WI38 (cell line): ENCODE results near the gene SLCO2A1.

Experiments
- H3K4me3 ChIP-seq: 2 replicates; pipeline ENCODE4 v1.5.1; 2011; ENCODE audit warnings: low read depth, mild to moderate bottlenecking, control low read depth, low read length
- CTCF ChIP-seq: IDR thresholded peaks from 2 replicates; pipeline ENCODE4 v1.5.1; 2012; ENCODE audit warnings: low read depth, mild to moderate bottlenecking, control low read depth, low read length

Gene SLCO2A1

GRCh38 chr3:133894353-133895207, 135.1 kb downstream of the SLCO2A1 start:
- TF ChIP-seq CTCF = no peak
- no peak overlapping the region for H3K4me3 ChIP-seq

DNA sequence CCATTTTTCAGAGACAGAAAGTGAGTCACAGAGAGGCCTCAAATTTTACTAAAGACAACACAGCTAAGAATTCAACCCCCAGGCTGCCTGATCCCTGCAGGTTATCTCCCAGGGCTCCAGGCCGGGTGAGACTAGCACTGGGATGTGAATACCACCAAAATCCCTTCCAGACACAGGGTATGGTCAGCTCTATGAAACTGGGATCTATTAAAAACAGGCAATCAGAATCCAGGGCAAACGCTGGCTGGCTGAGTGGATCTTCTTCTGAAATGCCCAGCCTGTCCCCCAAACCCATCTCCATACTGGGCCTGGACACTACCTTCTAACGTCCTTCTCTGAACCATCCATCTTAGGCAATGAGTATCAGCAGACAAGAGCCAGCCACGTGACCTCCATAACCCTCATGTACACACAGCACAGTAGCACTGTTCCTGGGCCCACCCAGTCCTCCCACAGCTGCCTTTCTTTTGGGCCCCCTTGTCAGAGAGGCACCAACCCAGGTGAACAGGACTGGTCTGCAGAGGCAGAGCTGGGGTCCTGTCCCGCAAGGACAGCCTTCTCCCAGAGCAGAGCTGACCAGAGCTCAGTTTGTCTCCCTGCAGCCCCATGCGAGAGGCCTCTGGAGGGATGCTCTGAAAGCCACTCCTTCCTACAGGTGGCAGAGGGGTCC, 135.9 kb downstream of the SLCO2A1 start:
- no peak overlapping the region for H3K4me3 ChIP-seq
- TF ChIP-seq CTCF = no peak

- no peak overlapping the region for H3K4me3 ChIP-seq
- no peak for TF ChIP-seq CTCF
Measured at GRCh38 chr3:133892541-133893231, 137.0 kb downstream of the SLCO2A1 start.

DNA sequence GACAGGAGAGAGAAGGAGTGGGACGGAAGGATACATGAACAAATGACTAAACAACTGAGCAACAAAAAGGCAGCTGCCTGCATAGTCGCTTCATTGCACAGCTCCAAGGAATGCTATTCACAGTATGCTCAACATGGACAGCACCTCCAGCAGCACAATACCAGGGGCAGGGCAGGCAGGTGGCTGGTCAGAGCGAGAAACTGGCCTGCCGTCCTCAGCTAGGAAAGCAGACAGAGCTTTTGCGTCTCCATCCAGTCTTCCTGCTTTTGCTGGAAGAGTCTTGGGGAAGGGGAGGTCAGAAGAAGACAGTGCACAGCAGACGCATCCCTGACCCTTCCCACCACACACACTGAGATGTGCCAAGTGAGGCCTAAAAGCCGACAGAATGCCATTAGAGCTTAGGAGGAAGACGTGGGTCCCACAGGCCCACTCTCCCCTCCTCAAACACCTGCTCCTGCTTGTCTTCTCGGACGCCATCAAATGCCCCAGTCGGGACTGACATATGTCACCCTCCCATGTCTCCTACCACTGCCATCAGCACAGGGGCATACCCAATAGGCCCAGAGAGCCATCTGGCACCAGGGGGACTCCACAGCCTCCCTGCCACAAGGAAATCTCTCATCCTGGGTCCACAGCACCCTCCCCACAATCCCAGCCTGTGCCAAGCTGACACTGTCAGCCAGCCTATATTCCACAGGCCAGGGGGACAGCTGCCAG, 137.9 kb downstream of the SLCO2A1 start:
- no peak for TF ChIP-seq CTCF

DNA sequence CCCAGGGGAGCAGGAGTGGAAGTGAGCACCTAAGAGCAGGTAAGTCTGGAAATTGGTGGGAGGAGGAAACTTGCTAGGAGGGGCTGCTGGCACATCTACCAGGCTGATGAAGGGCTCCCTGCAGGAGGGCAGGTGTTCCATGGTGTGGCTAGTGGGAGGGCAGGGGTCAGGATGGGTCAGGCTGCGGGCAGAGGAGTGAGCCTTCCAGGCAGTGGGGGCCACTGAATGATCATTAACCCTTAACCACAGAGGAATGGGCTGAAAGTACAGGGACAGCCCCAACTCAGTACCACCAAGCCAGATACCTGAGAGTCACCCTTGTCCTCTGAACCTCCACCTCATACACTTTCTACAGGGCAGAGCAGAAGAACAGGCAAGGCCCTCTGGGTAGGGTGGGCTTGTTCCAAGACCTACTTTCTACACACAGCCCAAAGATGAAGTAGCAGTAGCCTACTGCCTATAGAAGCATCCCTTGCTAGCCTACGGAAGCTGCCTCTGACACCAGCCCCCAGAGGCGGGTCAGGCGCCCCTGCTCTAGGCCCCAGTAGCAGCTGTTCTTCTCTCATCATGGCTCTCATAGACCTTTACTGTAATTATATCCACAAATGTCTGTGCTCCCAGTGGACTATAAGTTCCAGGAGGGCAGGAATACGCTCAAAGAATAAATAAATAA, 138.6 kb downstream of the SLCO2A1 start:
- no peak for TF ChIP-seq CTCF

More for the DNA sequence above, 137.9 kb downstream of the SLCO2A1 start:
- no peak overlapping the region for H3K4me3 ChIP-seq

DNA sequence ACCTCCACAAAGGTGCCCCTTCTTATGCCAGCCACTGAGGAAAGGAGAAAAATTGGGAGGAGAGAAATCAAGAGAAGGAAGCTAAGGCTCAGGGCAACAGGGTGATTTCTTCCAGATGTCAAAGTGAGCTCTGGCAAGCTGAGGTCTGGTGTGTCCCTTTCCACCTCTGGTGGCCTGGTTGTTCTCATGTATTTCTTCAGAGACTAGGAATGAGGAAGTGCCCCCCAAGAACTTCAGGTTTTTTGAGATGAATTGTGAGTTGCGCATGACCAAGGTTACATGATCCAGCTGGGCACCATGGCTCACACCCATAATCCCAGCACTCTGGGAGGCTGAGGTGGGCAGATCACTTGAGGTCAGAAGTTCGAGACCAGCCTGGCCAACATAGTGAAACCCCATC, 139.7 kb downstream of the SLCO2A1 start:
- no peak overlapping the region for H3K4me3 ChIP-seq
- no peak for TF ChIP-seq CTCF

More for the DNA sequence above, 138.6 kb downstream of the SLCO2A1 start:
- H3K4me3 ChIP-seq = no peak overlapping the region
